ENCODE data around the gene CNTLN. TPM values are rescaled to one million over a fixed set of nuclear protein-coding genes. Genes with fewer than 3 reads are reported as not detected.
A peak's percentile ranks its signal among the peaks of the same experiment; 100 is the strongest.
"Not testable (repeated sequence)": the region's sequence is repeated elsewhere in the genome, so short reads cannot be mapped to it uniquely, and the experiment has no call there.

CNTLN gene
- total RNA-seq, 1 donor from 2014 or later, result 20.5 TPM

- DNase-seq, result no peak
Measured at GRCh38 chr9:17509151-17509550, 374.3 kb downstream of the CNTLN start.

- DNase-seq, result no peak
Measured at GRCh38 chr9:17509701-17510100, 374.9 kb downstream of the CNTLN start.

DNA sequence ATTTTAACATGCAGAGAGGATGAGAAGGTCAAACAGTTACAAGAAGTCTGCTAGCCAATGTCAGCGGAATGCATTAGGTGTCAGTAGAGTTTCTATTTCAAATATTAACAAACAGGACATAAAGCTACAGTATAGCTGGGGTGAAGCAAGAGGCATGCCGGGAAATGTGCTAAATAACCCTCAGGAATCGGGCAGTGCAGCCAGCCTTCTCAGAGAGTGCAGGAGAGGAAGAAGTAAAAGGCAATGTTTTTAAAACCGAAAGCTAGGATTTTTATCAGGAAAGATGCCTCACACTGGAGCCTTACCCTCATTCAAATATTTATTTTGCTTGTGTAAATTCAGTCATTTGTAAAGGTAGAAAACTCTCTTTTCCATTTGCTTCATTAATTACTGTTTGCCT lies 384.9 kb downstream of the CNTLN start:
- no peak for DNase-seq

GRCh38 chr9:17520268-17521064 lies 385.6 kb downstream of the CNTLN start:
- no peak for DNase-seq

GRCh38 chr9:17521100-17521855 lies 386.4 kb downstream of the CNTLN start:
- no peak for DNase-seq

- DNase-seq, result not testable (repeated sequence)
Measured at GRCh38 chr9:17526726-17527125, 391.9 kb downstream of the CNTLN start.

DNA sequence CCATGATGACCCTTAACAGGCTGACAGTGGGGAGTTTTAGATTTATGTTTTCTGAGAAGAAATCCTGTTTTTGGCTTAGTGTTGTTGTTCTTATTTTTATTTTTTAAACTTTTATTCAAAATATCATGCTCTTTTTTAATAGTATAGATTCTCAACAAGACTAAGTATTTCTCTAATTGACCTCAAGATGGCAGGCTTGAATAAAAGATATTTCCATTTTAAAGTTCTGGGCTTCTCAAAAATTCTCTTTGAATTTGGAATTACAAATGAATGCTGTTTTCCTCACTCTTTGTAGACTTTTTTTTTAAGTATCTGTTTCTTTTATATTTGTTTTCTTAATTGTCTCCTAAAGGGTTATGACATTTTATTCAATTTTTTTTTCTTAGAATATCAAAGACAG lies 394.0 kb downstream of the CNTLN start:
- peak; percentile 24 for DNase-seq

DNA sequence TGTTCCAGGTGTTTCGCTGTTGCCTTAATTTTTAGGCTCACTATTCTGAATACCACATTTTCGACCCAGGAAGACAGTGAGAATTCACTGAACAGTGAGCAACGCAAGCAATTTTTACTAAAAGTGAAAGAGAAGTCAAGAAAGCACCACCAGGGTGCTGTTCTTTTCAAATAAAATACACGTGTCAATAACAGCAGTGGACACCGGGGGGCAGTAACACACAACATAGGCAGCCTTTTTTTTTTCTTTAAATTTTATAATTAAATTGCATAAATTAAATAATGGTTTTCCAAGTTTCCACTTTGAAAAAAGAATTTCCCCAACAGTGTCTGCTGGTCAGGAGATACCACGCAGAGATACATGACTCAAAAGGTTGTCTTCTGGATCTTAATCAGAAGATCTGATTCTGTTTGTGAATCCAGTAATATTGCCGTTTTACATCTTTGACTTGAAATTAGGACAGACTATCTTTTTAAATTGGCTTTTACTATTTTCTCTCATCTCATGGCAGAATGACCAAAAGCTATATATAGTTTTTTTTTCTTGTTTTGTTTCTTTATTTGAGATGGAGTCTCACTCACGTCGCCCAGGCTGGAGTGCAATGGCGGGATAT lies 396.9 kb downstream of the CNTLN start:
- peak; percentile 62 for DNase-seq

DNA sequence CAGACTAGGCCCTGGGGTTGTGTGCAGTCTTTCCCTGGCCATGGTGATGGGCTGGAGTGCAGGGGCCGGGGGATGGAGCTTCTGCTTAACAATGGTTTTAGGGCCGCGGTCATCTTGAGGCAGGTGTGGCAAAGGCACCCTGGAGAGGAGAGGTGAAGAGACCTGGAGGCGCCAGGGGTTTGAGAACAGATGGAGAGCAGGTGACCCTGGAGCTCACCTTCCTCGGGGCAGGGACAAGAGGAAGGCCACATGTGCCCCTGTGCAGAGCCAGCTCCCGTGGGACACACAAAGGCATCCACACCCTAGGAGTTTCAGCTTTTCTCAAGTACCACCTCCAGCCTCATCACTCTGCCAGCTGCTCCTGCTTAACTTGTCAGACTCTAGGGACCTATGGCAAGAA lies 397.6 kb downstream of the CNTLN start:
- no peak for DNase-seq

DNA sequence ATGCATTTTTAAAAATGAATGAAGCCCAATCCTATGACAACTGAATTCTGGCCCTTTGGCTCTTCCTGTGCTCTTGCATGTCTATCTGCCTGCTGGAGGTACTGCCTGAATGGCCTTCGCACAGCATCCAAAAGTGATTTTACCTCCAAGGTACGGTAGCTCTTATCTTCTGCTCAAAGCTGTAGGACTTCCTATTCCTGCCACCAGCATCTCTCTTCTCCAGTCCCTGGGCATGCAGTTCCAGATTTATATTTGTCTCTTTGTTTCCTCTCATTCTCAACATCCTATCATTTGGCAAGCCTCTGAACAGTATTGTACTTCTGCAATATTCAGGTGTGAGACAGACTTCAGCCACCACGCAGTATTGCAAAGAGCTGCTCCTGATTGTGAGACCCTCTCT lies 400.3 kb downstream of the CNTLN start:
- no peak for DNase-seq

DNA sequence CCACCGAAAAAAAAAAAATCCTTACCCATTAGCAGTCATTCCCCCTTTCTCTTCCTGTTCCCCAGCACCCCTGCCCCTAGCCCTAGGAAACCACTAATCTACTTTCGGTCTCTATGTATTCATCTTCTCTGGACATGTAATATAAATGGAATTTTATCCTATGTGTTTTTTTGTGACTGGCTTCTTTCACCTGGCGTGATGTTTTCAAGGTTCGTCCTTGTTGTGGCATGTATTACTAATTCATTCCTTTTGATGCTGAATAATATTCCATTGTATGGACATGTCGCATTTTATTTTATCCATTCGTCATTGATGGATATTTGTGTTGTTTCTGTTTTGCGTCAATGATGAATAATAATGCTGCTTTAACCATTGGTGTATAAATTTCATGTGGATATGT lies 401.2 kb downstream of the CNTLN start:
- DNase-seq, result no peak

- no peak for DNase-seq
Measured at GRCh38 chr9:17551023-17551422, 416.2 kb downstream of the CNTLN start.

Small RNA genes within 50 kb of the gene (small RNA-seq; reads per million reads assigned to genes)
- not detected for gene RPS29P33 (ENCODE audit: low replicate concordance)

Measured in tongue (tissue), 3 donors.